GM20431 (cell line): ENCODE results near the gene ZBTB7C.

Experiments used
- in situ Hi-C: fragments of 300-500 bp; cut with MseI, MboI; formaldehyde crosslinking; loops from one replicate; pipeline ENCODE4 v1.15.0; 2020; ENCODE audit warnings: low sequenced_read_pairs; ENCODE audit not compliant: unreplicated experiment

The ZBTB7C gene

DNA sequence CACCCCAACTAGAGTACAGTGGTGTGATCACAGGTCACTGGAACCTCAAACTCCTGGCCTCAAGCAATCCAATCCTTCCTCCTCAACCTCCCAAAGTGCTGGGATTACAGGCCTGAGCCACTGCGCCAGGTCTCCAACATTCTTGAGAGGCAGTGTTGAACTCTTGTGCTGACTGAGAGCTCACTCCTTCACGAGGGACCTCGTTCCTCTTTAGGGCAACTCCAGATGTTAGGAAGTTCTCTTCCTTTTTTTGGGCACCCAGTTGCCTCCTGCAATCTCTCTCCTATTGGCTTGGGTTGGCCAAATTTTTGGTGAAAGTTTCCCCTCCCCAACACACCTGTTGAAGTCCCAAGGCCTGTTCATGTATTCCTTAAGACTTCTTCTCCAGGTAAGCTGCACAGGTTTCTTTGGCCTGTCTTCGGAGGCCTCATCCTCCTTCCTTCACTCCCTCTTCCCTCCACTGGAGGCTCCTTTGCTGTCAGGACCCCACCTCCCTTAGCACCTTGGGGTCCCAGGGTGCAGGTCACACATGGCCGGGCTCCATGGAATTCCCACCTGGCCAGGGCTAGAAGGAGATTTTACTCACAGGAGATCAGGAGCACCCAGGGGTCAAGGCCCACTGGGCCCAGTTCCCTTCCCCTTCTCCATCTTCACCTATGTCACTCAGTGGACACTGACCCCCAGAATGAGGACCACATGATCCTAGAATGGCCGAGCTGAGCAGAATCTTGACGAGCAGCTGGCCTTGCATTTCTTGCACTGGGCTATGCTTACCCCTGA lies 384.1 kb downstream of the ZBTB7C start:
- in situ Hi-C loops = loop anchor here (10.0 to 25.0 kb wide), 2 partner anchors 250 to 412 kb away; no protein-coding TSS in a partner anchor

DNA sequence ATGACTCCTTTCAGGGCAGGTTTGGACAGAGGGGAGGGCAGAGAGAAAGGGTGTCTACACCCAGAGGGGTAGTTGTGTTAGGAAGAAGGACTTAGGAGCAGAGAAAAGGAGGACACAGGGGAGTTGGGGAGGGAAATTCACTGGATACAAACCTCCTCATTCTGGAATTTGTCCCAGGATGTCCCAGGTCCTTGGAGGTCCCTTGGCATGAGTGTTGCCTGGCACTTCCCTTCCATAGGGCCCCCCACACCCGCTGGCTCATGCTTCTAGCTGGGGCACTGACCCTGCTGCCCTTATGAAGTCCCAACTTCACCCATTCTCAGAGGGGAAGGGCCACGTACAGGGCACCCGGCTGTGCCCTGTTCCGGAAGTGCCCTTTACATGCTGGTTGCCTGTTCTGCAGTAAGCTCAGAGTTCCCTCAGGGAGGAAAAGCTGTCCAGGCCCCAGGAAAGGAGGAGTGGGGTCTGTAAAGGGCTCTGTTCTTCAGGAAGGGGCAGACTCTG lies 385.1 kb downstream of the ZBTB7C start:
- in situ Hi-C loops = loop anchor here (10.0 kb wide), 1 partner anchor 249 kb away; no protein-coding TSS in a partner anchor

DNA sequence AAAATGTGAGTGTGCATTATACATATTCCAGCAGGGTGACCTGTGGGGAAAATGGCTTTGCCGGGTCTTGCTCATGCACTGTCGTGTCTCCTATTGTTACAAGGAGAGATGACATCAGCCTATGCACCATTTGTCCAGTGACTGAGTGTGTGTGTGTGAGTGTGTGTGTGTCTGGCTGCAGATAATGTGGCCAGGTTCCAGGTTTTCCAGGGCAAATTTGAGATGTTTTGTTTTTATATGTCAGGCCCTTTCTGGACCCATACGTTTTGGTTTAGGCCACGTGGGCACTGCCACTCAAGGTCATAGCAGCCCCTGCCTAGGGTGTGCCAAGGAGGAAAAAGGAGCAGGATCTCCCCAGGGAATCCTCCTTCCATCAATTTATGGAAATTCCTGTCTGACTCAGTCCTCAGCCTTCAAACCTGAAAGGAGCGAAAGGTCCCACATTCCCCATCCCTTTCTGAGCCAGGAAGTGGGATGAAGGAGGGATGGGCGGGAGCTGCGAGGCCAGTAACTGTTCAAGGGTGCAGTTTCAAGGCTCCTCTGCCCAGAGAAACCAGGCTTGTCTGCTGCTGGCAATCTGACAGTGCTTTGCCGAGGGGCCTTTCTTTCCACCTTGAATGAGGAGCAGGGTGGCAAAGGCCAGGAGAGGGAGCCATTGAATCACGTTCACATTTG lies 385.7 kb downstream of the ZBTB7C start:
- in situ Hi-C loops = loop anchor here (10.0 kb wide), 1 partner anchor 249 kb away; no protein-coding TSS in a partner anchor

DNA sequence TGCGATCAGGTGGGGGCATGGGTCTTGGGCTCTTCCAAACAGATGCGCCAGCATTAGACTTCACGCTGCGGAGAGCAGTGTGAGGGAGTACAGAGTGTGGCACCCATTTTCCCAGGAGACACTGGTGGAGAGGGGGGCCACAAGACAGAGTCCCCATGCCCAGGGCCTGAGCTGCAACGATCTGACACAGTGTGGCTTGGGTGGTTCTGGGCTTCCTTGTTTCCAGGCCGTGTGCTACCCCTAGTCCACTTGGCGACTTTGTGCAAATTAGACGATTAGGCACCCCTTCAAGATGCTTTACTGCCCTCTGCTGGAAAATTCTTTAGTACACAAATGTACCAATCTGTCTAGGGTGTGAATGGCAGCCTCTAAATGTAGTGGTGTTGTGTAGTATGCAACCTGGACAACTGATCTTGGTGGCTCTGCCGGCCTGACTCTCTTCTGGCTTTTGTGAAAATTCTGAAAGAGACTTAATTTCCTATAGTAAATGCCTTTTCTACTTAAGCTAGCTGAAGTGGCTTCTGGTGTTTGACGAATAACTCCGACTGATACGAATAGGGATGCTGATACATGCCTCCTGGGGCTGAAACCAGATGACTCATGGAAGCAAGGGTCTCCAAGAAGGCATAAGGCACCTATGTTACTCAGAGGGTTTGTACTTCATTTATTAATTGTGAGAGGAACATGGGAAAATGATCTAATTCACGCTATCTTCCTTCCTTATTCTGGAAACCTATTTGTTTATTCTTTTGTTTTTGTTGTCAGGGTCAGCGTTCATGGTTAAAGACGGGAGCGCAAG lies 386.5 kb downstream of the ZBTB7C start:
- in situ Hi-C loops = loop anchor here (10.0 kb wide), 1 partner anchor 248 kb away; no protein-coding TSS in a partner anchor

DNA sequence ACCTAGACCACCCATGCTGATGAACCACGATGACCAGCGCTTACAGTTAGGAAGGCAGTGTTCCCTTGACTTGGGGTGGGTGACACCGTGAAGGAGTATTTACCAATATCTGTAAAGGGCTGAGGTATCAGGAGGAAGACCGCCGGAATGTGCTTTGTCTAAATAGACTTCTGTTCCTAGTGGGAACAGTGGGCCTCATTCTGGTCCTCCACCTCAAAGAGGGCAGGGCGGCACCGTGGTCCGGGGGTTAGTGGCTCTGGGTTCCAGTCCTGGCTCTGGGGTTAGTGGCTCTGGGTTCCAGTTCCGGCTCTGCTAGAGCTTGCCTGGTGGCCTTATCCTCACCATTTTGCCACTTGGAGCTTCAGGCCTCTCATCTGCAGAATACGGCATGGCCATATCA lies 387.2 kb downstream of the ZBTB7C start:
- in situ Hi-C loops = loop anchor here (10.0 kb wide), 1 partner anchor 247 kb away; no protein-coding TSS in a partner anchor

DNA sequence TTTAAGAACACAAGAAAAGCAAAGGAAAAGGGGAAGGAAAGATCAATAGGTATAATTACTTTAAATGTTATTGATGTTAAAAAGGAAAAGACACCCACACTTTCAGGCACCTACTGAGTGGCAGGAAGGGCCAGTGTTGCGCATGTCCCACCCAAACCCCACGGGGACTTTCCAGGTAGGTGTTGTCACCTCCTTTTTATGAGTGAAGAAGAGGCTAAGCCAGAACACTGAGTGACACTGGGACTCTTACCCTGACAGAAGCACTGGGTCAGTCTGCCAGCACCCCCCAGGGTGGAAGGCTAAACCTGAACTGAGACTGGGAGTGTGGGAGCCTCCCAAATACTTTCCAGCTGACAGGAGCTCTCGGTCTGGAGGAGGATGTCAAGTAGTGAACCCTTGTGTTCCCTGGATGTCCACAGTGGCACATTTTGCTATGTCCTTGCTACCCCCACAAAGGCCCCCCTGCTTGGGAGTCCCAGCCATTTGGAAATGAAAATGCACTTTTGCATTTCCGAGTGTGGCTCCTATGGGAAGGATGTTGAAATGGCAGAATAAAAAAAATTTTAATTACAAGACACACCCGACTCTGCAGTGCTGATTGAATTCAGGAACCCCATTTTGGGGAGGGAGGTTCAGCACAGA lies 387.8 kb downstream of the ZBTB7C start:
- in situ Hi-C loops = loop anchor here (10.0 kb wide), 1 partner anchor 247 kb away; no protein-coding TSS in a partner anchor

DNA sequence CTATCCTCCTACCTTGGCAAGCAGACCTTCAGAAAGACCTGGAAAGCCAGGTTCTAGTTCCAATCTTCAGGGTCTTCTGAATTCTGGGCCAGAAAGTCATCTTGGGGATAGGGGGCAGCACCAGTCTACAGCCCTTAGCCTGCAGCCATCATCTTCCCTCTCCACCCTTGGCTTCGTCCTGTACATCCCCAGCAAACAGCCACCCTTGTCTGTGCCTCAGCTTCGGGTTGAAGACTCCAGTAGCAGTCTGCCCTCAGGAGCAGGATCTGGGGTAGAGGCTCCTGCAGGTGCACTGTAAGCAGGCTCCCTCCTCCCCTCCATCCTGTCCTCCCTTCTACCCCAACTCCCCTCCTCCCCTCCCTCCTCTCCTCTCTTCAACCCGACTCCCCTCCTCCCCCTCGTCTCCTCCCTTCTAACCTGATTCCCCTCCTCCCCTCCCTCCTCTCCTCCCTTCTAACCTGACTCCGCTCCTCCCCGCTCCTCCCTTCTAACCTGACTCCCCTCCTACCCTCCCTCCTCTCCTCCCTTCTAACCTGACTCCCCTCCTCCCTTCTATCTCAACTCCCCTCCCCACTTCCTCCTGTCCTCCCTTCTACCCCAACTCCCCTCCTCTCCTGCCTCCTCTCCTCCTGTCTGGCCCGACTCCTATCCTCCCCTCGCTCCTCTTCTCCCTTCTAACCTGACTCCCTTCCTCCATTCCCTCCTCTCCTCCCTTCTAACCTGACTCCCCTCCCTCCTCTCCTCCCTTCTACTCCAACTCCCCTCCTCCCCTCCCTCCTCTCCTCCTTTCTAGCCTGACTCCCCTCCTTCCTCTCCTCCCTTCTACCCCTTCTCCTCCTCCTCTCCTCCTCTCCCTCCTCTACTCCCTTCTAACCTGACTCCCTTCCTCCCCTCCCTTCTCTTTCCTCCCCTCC lies 388.6 kb downstream of the ZBTB7C start:
- in situ Hi-C loops = loop anchor here (10.0 kb wide), 1 partner anchor 246 kb away; no protein-coding TSS in a partner anchor

DNA sequence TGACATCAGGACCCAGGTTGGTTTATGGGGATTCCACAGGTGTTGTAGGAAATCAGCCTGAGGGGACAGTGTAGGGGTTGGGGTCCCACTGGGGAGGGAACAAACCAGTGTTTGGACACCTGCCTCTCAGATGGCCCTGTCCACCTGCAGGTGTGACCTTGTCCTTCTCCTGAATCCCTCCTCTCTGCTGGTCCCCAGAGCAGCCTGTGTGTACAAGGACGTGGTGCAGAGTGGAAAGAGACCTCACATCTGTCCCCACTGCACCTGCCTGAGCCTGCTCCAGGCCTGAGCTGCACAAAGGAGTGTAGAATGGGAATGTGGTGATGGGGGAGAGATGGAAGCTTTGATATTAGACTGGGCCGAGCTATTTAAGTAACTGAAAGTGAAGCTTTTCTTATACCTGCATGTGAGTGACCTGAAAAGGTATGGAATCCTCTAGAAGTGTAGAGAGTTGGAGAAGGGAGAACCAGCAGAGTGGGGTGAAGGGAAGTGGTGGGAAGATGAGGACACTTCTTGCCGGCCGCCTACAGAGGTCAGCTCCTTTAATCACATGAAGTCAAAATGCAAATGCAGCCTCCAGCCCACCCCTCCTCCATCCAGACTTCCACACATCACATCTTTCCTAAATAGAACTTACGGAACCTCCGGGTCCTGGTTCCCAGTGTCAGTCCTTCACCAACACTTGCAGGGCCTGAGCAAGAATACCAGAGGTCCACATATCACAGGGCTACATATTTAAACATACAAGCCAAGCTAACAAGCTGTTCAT lies 389.4 kb downstream of the ZBTB7C start:
- in situ Hi-C loops = loop anchor here (10.0 kb wide), 1 partner anchor 245 kb away; no protein-coding TSS in a partner anchor

DNA sequence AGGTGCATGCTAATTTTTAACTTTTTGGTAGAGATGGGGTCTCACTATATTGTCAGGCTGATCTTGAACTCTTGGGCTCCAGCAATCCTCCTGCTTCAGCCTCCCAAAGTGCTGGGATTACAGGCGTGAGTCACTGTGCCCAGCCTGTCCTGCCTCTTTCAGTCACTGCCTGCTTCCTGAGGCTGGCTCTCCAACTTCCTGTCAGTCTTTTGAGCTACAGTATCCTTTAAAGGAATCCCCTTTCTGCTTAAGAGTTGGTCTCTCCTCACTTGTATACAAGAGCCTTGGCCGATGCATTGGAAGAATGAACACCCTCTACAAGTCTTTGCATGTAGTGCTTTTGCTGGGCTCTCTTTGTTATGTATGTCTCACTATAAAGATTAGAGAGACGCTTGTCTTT lies 390.3 kb downstream of the ZBTB7C start:
- in situ Hi-C loops = no loop called here

DNA sequence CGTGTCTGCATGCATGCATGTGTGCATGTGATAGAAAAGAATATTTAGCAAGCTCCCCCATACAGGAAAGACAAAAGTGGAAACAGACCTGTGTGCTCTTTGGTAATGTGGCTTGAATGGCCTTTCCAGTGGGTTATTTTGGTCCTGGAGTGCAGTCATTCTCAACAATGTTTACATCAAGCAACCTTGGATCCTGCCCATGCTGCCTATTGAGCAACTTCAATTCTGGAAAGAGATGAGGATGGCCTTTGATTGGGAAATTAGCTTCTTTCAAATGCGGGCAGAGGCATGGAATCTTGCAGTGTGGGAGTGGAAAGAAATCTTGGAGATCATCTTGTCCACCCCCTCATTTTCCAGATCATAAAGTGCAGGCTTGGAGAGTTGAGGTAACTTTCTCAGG lies 391.5 kb downstream of the ZBTB7C start:
- in situ Hi-C loops = no loop called here

DNA sequence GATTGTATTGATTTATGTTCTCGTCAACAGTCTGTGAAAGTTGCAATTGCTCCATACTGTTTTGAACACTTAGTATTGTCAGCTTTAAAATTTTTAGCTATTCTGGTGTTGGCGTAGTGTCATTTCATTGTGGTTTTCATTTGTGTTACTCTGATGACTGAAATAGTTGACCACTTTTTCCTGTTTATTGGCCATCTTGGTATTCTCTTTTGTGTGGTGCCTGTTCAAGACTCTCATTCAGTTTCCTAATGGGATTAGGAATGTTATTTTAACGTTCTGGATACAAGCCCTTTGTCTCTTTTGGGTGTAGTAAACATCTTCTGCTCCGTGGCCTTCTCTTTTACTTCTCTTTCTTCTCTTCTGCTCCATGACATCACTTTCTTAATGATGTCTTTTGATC lies 396.0 kb downstream of the ZBTB7C start:
- in situ Hi-C loops = no loop called here

DNA sequence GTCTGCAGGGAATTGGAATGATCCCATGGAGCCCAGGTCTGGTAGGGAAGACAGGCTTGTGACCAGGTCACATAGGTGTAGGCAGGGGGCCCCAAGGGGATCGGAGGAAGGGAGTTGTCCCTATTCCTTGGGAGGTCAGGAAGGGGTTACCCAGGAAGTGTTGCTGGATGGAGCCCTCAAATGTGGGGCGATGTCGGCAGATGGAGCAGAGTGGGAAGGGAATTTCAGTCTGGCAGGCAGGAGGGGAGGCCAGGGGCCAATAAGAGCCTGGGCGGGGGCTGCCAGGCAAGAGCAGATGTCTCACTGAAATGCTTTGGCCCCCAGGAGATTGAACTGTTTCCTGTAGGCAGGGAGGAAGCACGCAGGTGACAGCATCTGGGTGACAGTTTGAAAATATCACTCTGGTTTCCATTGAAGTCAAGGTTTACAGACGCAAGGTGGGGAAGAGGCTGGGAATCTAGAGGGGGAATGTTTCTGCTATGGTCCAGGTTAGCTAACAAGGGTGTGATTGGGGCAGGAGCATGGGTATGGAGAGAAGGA lies 397.2 kb downstream of the ZBTB7C start:
- in situ Hi-C loops = no loop called here

DNA sequence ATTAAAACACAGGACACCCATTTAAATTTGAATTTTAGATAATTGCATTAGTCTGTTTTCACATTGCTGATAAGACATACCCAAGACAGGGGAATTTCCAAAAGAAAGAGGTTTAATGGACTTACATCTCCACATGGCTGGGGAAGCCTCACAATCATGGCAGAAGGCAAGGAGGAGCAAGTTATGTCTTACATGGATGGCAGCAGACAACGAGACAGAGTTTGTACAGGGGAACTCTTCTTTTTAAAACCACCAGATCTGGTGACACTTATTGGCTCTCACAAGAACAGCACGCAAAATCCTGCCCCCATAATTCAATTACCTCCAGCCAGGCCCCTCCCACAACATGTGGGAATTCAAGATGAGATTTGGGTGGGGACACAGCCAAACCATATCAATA lies 398.9 kb downstream of the ZBTB7C start:
- in situ Hi-C loops = no loop called here

DNA sequence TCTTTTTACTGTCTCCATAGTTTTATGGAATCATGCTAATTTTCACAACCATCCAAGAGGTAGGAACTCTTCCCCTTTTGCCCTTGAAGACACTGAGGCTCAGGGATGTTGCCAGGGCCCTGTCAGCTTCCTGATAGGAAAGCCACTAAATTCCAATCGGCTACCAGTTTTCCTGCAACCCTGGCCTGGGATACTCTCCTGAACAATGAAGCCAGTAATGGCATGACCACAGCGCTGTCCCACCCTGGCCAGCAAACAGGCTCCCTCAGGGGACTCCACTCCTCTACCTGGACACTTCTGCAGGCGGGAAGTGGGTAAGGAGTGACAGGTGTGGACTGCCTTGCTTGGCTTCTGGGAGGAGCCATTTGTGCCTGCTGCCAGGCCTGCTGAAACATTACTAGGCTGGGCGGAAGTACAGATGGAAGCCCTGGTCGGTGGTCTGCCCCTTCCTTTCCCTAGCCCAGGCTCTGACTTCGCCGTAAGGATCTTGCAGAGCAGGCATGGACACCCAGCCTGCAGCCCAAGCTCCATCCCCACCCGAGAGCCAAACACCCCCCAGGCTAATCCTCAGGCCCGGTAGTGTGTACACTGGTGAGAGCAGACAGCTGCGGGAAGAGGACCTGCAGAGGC lies 400.0 kb downstream of the ZBTB7C start:
- in situ Hi-C loops = no loop called here

DNA sequence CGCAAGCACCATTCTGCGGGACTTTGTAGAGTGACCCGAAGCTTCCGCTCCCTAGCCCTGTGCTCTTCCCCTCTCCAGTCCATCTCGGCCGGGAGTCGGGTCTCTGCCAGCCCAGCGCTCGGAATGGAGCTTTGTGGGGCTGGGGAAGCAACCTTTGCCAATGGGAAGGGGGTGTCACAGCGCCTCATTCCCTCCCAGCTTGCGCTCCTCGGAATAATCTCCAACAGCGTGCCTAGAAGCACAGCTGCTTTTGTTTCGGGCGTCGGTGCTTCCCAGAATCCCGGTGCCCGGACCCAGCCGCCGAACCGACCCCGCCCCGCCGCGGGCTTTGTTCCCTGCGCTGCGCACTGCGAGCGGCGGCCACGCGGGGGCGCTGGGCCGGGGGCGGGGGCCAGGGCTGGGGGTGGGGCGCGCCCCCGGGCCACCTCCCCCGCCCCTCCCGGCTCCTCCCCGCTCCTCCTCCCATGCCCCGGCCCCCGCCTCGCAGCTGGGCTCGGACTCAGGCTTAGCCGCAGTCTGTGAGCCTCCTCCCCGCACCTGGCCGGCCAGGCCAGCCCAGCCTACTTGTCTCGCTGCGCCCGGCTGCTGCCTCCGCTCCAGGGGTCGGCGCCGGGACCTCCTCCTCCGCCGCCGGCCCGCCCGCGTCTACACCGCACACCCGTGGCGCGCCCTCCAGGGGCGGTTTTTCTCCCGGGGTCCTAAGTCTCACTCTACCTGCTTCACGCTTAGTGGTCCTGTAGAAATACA lies 401.1 kb downstream of the ZBTB7C start:
- in situ Hi-C loops = no loop called here

DNA sequence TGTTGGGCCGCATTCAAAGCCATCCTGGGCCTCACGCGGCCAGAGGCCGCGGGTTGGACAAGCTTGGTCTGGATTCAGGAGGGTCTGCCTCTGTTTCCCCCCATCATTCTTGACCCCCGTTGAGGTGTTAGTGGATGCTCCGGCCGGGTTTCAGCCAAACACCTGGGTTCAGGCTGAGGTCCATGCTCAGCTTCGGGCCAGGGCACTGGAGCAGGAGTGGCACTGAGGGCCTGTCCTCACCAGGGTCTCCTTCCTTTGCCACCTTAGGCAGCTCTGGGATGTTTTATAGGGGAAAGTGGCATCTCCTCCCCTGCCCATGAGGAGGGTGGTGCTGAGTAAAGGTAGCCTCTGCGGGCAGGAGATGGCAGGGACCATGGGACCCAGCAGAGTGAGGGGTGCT lies 401.8 kb downstream of the ZBTB7C start:
- in situ Hi-C loops = no loop called here
